GM10847 (cell line): Measurements from ENCODE around the gene CYP46A1.

Experiments
- POLR2A ChIP-seq: IDR thresholded peaks from 2 replicates; pipeline ENCODE4 v1.6.1; 2011; ENCODE audit not compliant: insufficient read length; ENCODE audit errors: extremely low read depth

Gene CYP46A1

DNA sequence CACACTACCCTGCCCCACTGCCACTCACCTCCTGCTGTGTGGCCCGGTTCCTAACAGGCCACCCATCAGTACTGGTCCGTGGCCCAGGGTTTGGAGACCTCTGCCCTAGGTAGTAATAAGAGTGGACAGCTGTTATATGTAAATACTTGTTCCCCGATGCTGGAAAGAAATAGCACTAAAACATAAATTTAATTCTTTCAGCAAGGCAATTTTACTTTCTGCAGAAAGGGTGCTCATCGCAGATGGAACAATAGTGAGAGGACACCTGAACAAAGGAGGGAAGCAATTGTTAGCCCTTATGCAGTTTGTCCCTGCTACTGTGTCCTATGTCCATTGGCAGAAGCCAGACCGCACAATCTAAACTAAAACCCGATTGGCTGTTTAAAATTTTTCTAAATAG, 5.9 kb upstream of the CYP46A1 start:
- no peak for TF ChIP-seq POLR2A

DNA sequence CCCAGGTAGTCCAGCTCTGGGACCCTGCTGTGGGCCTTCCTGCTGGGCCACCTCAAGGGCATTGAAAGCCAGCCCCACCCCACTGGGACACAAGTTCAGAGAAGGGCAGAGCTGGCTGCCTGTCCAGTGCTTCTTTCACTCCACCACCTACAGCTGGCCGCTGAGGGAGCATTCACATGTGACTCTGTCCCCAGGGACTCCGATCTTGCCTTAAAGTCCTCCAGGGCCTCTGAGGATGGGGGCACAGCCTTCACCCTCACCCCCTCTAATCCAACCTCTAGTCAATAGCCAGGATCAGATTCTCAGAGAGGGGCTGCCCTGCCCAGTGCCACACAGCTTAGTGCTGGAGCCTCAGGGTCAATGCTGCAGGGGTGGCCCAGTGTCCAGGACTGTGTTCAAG, 5.0 kb upstream of the CYP46A1 start:
- TF ChIP-seq POLR2A, result no peak

DNA sequence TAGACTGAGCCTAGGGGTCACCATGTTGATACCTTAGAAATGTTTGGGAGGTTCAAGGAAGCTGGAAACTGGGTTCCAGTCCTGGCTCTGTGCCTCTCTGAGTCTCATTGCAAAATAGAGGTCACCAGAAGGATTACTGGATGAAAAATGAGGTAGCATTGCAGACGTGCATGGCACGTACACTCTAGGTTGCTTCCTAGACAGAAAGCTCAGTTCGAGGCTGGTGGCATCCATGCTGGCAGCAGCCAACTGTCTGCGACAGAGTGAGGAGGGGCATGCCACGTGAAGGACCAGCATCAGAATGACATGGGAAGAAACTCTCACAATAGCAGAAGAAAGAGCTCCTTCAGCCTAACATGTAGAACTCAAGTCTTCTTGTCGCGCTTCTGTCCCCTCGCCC, 4.6 kb upstream of the CYP46A1 start:
- TF ChIP-seq POLR2A, result no peak

DNA sequence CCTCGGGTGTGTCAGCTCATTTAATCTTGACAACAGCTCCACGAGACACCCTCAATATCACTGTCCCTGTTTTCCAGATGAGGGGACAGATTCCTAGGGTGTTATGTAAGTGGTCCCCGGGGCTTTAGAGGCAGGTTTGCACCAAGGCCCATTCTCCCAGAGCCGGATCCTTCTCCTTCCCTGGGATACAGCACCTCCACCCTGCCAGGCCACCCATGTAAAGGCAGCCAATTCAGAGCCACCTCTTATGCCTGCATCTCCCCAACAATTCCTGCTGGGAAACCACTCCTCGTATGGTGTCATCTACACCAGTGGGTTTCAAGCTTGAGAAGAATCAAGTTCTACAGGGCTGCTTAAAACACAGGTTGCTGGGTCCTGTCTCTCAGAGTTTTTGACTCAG, 4.1 kb upstream of the CYP46A1 start:
- no peak for TF ChIP-seq POLR2A

DNA sequence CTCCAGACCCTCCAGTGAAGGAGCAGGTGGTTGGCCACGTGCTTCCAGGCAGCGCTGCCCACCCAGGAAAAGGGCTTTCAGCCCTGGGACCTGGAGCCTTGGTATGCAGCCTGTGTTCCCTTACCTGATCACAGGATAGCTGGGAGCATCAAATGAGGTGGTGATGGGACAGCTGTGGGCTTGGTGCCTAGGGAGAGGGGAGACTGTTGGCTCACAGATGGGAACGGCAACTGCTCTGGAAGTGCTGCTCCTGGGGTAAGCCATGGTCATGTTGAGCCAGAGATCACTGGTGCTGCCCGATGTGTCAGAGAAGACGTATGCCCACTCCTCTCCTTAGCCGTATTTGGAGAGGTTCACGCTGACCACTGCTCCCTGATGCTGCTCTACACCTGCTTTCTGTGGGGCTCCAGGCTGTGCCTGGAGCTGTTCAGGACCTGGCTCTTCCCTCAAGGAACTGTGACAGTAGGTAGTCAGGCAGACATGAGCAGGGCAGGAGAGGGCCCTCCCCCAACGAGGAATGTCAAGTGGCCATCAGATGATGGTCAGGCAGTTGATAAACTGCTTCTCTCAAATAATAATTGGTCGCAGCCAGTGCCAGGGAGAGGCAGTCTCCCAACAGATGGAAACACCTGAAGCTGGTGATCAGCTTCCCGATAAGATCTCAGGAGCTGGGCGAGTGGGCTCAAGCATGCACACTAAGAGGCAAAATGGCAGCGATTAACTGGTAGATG, 2.8 kb upstream of the CYP46A1 start:
- no peak for TF ChIP-seq POLR2A

DNA sequence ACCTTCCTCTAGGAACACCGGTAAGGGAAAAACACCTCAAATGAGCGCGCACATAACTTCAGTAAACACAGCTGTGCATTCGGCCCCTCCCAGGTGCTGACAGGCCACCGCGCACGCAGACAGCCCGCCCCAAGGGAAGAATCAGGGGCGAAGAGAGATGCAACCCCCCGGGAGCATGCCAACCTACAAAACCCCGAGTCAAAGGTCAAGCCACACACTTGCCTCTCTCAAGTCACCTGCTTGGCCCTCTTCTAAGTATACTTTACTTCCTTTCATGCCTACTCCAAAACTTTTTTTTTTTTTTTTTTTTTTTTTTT, 2.3 kb upstream of the CYP46A1 start:
- no peak for TF ChIP-seq POLR2A

DNA sequence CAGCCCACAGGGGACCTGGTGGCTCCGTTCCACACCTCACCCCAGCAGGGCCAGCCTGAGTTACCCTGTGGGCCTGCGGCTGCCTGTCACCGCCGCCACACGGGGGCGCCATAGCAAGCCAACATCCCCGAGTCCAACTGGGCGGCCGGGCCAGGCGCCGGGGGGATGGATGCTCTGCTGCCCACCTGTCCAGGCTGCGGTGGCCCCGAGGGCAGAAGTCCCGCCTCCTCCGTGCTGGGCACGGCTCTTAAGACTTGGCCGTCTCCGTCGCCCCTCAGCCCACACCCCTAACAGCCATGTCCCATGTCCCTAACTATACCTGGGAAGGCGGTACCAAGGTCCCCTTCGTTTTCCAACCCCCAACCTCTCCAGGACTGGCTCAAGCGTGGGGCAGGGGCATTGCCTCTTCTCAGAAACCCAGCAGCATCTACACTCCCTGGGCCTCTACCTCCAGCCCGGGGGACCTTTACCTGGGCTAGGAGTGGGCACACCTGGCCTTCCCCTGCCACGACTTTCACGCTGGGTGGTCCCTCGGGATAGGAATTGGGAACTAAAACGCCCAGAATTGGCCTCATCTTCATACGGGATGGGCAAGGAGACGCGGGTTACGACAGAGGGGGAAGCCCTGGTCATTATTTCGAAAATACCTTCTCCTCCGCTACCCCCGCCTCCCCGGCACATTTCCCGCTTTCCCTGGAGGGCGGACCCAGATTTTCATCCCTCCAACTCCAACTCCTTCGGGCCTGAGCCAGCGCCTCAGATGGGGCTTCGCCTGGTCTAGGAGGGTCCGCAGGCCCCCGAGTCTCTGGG, 1.1 kb upstream of the CYP46A1 start:
- TF ChIP-seq POLR2A, result no peak

DNA sequence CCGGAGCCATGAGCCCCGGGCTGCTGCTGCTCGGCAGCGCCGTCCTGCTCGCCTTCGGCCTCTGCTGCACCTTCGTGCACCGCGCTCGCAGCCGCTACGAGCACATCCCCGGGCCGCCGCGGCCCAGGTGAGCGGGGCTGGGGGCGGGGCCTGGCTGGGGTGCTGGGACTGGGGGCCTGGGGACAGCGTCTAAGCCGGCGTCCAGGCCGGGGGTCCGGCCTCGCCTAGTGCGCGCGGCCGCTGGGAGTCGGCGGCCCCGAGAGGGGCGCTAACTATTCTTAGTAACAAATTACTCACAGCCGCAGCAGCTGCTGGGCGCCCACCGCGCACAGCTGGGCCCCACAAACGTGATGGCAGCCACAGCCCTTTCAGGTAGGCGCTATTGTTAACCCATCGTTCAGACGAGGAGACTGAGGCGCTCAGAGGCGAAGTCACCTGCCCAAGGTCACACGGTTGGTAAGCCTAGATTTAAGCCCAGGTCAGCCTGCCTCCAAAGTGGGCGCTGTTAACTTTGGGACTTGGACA, 374 bp downstream of the CYP46A1 start:
- TF ChIP-seq POLR2A, result no peak

DNA sequence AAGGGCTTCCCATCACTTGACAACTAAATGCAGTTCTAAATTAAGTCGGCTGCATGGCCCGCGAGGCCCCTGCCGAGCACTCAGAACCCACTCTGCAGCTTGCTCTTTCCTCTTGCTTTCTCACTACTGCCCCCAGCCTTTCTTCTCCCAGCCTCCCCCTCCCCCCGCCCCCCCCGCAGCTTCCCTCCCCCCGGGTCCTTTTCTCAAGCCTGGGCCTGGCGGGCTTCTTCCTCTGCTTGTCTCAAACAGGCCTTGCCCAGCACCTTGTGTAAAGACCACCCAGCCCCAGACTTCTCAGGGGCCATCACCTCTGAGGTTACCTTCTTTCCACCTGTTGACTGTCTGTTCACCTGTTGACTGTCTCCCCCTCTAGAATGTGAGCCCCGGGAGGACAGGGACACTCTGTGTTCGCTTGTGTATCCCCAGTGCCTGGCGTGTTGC, 1.1 kb downstream of the CYP46A1 start:
- no peak for TF ChIP-seq POLR2A

DNA sequence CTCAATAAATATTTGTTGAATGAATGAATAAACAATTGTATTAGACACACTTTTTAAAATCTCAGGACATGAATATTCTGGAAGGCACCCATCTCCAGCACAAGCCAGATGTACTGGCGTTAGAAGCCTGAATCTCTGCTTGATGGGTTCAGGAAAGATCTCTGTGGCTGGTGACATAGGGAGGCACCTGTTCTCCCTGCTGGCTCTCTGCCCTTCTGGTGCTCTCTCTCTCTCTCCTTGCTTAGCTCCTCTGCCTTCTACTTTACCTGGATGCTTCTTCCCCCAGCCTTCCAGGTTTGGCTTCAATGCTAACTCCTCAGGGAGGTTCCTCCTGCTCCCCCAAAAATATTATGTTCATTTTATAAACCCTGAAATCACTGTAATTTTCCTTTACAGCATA, 1.5 kb downstream of the CYP46A1 start:
- no peak for TF ChIP-seq POLR2A

DNA sequence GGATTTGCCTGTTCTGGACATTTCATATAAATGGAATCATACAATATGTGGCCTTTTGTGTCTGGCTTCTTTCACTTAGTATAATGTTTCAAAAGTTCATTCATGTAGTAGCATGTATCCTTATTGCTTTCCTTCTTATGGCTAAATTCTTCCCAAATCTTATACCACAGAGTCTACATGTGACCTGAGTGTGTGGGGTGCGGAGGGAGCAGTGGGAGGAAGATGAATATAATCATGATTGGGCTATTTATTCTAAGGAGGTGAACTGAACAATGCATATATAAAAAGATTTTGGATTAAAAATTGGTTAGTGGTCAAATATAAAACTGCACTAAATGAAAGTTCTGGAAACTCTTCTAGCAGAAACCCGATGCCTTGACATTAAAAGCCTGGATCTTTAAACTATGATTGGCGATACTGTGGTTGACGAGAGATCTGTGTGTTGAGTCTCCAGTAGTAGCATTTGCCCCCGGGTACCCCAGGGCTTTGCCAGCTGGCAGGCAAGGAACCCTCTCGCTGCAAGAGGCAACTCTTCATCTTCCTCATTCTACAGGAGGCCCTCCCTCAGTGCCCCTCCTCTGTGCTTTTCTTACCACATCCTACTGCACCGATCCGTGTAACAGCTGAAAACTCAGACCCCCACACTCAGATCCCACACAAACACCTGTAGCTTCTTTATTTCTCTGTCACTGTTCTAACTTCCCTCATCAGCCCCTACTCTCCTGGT, 2.6 kb downstream of the CYP46A1 start:
- no peak for TF ChIP-seq POLR2A

DNA sequence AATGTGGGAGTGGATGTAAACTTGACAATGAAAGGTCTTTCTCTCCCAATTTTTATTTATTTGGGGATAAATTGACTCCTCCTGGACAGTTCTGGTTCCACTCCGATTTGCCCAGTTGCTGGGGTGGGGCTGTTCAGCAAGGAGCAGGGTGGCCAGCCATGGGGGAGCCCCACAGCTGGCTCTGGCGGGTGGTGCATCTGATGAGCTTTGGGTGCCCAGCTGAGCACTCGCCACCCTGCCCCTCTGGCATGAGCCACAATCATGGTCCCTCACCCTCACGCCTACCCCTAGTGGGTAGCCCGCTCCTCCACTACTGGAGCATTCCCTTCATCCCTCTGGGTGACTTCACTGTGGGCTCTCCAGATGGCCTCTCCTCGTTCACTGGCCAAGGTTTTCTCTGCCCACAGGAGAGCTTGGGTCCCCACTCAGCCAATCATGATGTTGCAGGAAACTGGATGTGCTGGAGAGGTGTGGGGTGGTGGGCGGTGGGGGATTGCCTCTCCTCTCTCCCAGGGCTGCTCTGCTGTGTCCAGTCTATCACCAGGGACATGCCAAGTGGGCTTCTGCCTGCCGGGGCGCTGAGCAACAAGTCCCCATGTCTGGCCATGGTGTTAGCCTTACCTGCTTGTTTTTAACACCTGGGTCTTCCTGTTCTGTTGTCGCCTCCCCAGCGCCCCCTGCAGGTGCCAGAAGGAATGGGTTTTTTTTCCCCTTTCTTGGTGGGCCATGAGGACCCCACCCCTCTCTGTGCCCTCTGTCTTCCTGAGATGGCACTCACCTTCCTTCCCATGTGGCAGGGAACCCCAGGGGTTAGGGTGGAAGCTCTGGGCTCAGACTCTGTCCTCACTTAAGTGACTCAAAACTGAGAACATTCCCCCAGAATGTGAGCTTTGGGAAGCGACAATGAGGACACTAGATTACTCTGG, 3.4 kb downstream of the CYP46A1 start:
- no peak for TF ChIP-seq POLR2A

DNA sequence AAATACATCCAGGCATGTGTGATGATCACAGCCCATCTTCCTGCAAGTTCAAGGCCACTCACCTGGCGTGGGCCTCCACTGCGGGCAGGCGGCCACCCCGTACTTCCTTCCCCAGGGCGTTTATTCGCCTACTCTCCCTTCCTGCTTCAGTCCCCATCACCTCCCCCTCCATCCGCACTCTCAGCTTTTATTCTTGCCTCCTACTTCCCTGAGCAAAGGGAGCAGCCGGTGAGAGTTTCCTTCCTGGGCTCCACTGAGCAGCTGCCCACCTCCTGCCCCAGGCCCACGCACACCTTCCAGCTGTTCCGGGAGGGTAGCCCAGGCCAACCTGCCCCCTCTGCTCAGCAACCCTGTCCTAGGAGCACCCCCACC, 4.1 kb downstream of the CYP46A1 start:
- no peak for TF ChIP-seq POLR2A

DNA sequence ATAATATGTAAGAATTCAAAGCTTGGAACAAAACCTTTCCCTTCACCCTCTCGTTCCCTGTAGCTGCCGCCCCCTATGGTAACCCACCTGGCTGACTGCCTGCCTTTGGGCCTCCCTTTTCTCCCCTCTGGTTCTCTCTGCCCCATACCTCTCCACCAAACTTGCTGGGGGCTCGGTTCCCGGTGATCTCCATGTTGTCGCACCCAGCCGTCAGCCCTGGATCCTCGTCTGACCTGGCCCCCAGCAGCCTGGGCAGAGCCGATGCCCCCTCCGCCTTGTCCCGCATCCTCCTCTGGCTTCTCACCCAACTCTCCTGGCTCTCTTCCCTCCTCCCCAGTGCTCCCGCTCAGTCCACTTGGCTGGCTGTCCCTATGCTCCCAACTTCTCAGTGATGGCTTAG, 4.5 kb downstream of the CYP46A1 start:
- no peak for TF ChIP-seq POLR2A
